ENCODE results near the gene PSMD8.

The PSMD8 gene

GRCh38 chr19:38417146-38417543 lies 42.8 kb downstream of the PSMD8 start:
- Histone ChIP-seq H4K20me1 (ENCODE audit: insufficient read depth, low read length, poor library complexity, severe bottlenecking) (no peaks in the 10 kb centered on the region), H3K9ac (ENCODE audit: low read depth, low read length, poor library complexity, severe bottlenecking) (no peak overlapping the region), H2AFZ (ENCODE audit: low read length) (no peak overlapping the region)

GRCh38 chr19:38417544-38418506 lies 43.5 kb downstream of the PSMD8 start:
- TF ChIP-seq CTCF (conservative IDR thresholded peaks at IDR 0.05; ENCODE audit: low read length) (no peak), EZH2phosphoT487 (IDR thresholded peaks at IDR 0.05; ENCODE audit: borderline replicate concordance) (no peak)
- H3K4me3 ChIP-seq (ENCODE audit: low read length, poor library complexity, severe bottlenecking), result no peak overlapping the region
- no peaks in the 10 kb centered on the region for H3K27me3 ChIP-seq (ENCODE audit: insufficient read depth, low read length, poor library complexity, severe bottlenecking)
- no peak overlapping the region for H3K4me2 ChIP-seq (ENCODE audit: low read depth, low read length, poor library complexity, severe bottlenecking)
- no peaks in the 10 kb centered on the region for H3K9me3 ChIP-seq (ENCODE audit: insufficient read depth, low read depth, low read length)
- no peak overlapping the region for H2AFZ ChIP-seq (ENCODE audit: low read length)
- no peaks in the 10 kb centered on the region for H3K9me2 ChIP-seq (replicated peaks; ENCODE audit: low read depth, low read length)
- no peaks in the 10 kb centered on the region for H4K20me1 ChIP-seq (ENCODE audit: insufficient read depth, low read length, poor library complexity, severe bottlenecking)
- no peak overlapping the region for H3K9ac ChIP-seq (ENCODE audit: low read depth, low read length, poor library complexity, severe bottlenecking)
- H3K4me1 ChIP-seq (ENCODE audit: insufficient read depth, low read length, poor library complexity, severe bottlenecking), result no peaks in the 10 kb centered on the region
- H3K36me3 ChIP-seq (ENCODE audit: insufficient read depth, low read length), result no peaks in the 10 kb centered on the region
- no peaks in the 10 kb centered on the region for H3F3A ChIP-seq (ENCODE audit: low read depth)
- no peaks in the 10 kb centered on the region for H3K79me2 ChIP-seq (ENCODE audit: insufficient read depth, low read length)

More at GRCh38 chr19:38417146-38417543, 42.8 kb downstream of the PSMD8 start:
- Histone ChIP-seq H3K9me2 (replicated peaks; ENCODE audit: low read depth, low read length) (no peaks in the 10 kb centered on the region), H3K4me1 (ENCODE audit: insufficient read depth, low read length, poor library complexity, severe bottlenecking) (no peaks in the 10 kb centered on the region), H3K36me3 (ENCODE audit: insufficient read depth, low read length) (no peaks in the 10 kb centered on the region), H3K9me3 (ENCODE audit: insufficient read depth, low read depth, low read length) (no peaks in the 10 kb centered on the region), H3K4me3 (ENCODE audit: low read length, poor library complexity, severe bottlenecking) (no peak overlapping the region), H3F3A (ENCODE audit: low read depth) (no peaks in the 10 kb centered on the region), H3K4me2 (ENCODE audit: low read depth, low read length, poor library complexity, severe bottlenecking) (no peak overlapping the region), H3K27me3 (ENCODE audit: insufficient read depth, low read length, poor library complexity, severe bottlenecking) (no peaks in the 10 kb centered on the region), H3K79me2 (ENCODE audit: insufficient read depth, low read length) (no peaks in the 10 kb centered on the region)
- no peak for TF ChIP-seq EZH2phosphoT487 (IDR thresholded peaks at IDR 0.05; ENCODE audit: borderline replicate concordance)
- no peak for TF ChIP-seq CTCF (conservative IDR thresholded peaks at IDR 0.05; ENCODE audit: low read length)

- Histone ChIP-seq H3F3A (ENCODE audit: low read depth) (no peaks in the 10 kb centered on the region), H3K36me3 (ENCODE audit: insufficient read depth, low read length) (no peaks in the 10 kb centered on the region), H3K79me2 (ENCODE audit: insufficient read depth, low read length) (no peaks in the 10 kb centered on the region), H3K4me3 (ENCODE audit: low read length, poor library complexity, severe bottlenecking) (no peak overlapping the region), H3K9ac (ENCODE audit: low read depth, low read length, poor library complexity, severe bottlenecking) (no peak overlapping the region), H3K4me1 (ENCODE audit: insufficient read depth, low read length, poor library complexity, severe bottlenecking) (peaks cover 9% of the 10 kb centered on the region), H3K9me2 (replicated peaks; ENCODE audit: low read depth, low read length) (no peaks in the 10 kb centered on the region), H4K20me1 (ENCODE audit: insufficient read depth, low read length, poor library complexity, severe bottlenecking) (no peaks in the 10 kb centered on the region), H3K27me3 (ENCODE audit: insufficient read depth, low read length, poor library complexity, severe bottlenecking) (no peaks in the 10 kb centered on the region), H3K4me2 (ENCODE audit: low read depth, low read length, poor library complexity, severe bottlenecking) (no peak overlapping the region), H2AFZ (ENCODE audit: low read length) (no peak overlapping the region), H3K9me3 (ENCODE audit: insufficient read depth, low read depth, low read length) (no peaks in the 10 kb centered on the region)
- no peak for TF ChIP-seq CTCF (conservative IDR thresholded peaks at IDR 0.05; ENCODE audit: low read length)
- TF ChIP-seq EZH2phosphoT487 (IDR thresholded peaks at IDR 0.05; ENCODE audit: borderline replicate concordance), result no peak
Measured at GRCh38 chr19:38420935-38421334, 46.6 kb downstream of the PSMD8 start.
